GM18870 (cell line): ENCODE measurements around the gene INHBB.

Experiments used
- ATAC-seq: cut with Tn5 transposase; IDR thresholded peaks from one replicate; pipeline ENCODE4 v1.9.1; 2021; ENCODE audit warnings: moderate library complexity; ENCODE audit not compliant: unreplicated experiment

INHBB gene

GRCh38 chr2:120354467-120354866, 8.5 kb downstream of the INHBB start:
- no peak for ATAC-seq

- ATAC-seq, result no peak
These were observed 9.2 kb downstream of the INHBB start for GRCh38 chr2:120354935-120355779.

GRCh38 chr2:120355780-120356266, 9.9 kb downstream of the INHBB start:
- no peak for ATAC-seq

- ATAC-seq, result no peak
These were observed 11.8 kb downstream of the INHBB start for GRCh38 chr2:120357768-120358167.

GRCh38 chr2:120358734-120359465, 13.0 kb downstream of the INHBB start:
- ATAC-seq, result no peak

GRCh38 chr2:120360307-120360855, 14.4 kb downstream of the INHBB start:
- no peak for ATAC-seq

GRCh38 chr2:120362926-120363325, 17.0 kb downstream of the INHBB start:
- ATAC-seq, result no peak

- no peak for ATAC-seq
These were observed 19.4 kb downstream of the INHBB start for GRCh38 chr2:120365236-120365793.

- ATAC-seq, result no peak
These were observed 20.8 kb downstream of the INHBB start for GRCh38 chr2:120366698-120367097.

- no peak for ATAC-seq
These were observed 21.3 kb downstream of the INHBB start for GRCh38 chr2:120367221-120367620.

- no peak for ATAC-seq
These were observed 21.7 kb downstream of the INHBB start for GRCh38 chr2:120367649-120368048.

- ATAC-seq, result no peak
These were observed 22.1 kb downstream of the INHBB start for GRCh38 chr2:120368086-120368485.

- no peak for ATAC-seq
These were observed 23.3 kb downstream of the INHBB start for GRCh38 chr2:120369250-120369649.

GRCh38 chr2:120371969-120372625, 26.2 kb downstream of the INHBB start:
- no peak for ATAC-seq

- ATAC-seq, result no peak
These were observed 26.9 kb downstream of the INHBB start for GRCh38 chr2:120372816-120373215.

- no peak for ATAC-seq
These were observed 27.5 kb downstream of the INHBB start for GRCh38 chr2:120373424-120373823.

GRCh38 chr2:120374821-120375220, 28.9 kb downstream of the INHBB start:
- ATAC-seq, result no peak

GRCh38 chr2:120375251-120376020, 29.5 kb downstream of the INHBB start:
- no peak for ATAC-seq

- no peak for ATAC-seq
These were observed 30.2 kb downstream of the INHBB start for GRCh38 chr2:120376101-120376500.
